Left cardiac atrium (tissue), 4 donors: ENCODE results near the gene PTPRN2. TPM values are rescaled to one million over a fixed set of nuclear protein-coding genes. Genes with fewer than 3 reads are reported as not detected.
"Not testable (repeated sequence)": the region's sequence is repeated elsewhere in the genome, so short reads cannot be mapped to it uniquely, and the experiment has no call there.

Source experiments
- ATAC-seq, 2 donors: fragments of 200-7000 bp; cut with Tn5 transposase; one replicate each; pipeline ENCODE4 v1.9.1; 2020; ENCODE audit warnings: mild to moderate bottlenecking in 2 of 2, moderate library complexity in 2 of 2
- DNase-seq: peaks from one replicate; pipeline ENCODE4 v3.0.0-alpha.2; 2020
- intact Hi-C, 2 donors: fragments of 100-400 bp; cut with DNase I; formaldehyde crosslinking; loops; one replicate each; pipeline versions ENCODE4 v1.14.1 to v1.15.1; 2022 to 2023
- total RNA-seq, 2 donors: library from RNA; stranded (reverse); fragmentation: NEBNext Ultra II Directional; extraction: Animal tissue kit (Norgen Biotek cat#: 25700); gene quantifications; one replicate each; pipeline ENCODE4 v1.2.1, GENCODE V29; 2021
- donor health status: DM: no; HTN: yes; CAD: no.
- donor health status: DM: no; HTN: yes; CAD: no; lungs with severe emphysema.
- donor health status: DM: yes; HTN: yes; CAD: no.
- donor health status: Dilated cardiomyopathy.

The PTPRN2 gene
- total RNA-seq, 2 donors from 2014 or later: 1.9 to 2.3 TPM

DNA sequence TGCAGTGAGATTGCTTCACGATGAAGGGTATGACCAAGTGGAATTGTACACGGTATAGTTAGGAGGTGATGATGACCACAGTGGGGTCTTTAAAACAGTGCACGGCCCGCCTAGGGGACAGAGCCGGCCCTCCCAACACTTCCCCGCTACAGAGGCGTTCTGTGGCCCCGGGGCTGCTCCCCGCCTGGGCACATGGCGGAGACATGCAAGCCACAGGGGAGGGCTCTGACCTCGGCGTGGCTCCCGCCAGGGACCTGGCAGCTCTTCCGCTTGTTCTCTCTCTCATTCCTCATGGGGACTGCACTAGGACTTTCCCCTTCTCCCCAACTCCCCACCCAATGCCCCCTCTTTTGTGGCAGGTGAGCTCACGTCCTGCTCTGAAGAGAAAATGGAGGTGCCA is 857.0 kb downstream of the PTPRN2 start:
- intact Hi-C loops: no loop called here
- ATAC-seq: no peak
- no peak for DNase-seq

DNA sequence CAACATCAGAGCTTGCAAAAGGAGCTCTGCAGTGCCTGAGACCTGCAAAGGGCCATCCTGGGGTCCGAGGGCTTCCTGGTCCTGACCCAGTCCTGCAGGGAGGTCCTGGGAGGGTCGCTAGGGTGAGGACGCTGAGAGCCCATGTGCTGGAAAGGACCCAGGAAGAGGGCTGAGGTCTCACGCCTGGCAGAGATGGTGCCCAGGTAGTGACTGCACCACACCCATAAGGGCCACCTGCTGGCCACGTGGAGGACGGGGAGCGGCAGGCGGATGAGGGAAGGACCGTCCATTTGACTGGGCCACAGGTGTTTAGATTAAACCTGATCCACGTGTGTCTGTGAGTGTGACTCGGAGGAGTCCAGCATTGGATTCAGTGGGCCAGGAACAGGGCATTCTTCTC is 858.1 kb downstream of the PTPRN2 start:
- intact Hi-C loops: no loop called here

DNA sequence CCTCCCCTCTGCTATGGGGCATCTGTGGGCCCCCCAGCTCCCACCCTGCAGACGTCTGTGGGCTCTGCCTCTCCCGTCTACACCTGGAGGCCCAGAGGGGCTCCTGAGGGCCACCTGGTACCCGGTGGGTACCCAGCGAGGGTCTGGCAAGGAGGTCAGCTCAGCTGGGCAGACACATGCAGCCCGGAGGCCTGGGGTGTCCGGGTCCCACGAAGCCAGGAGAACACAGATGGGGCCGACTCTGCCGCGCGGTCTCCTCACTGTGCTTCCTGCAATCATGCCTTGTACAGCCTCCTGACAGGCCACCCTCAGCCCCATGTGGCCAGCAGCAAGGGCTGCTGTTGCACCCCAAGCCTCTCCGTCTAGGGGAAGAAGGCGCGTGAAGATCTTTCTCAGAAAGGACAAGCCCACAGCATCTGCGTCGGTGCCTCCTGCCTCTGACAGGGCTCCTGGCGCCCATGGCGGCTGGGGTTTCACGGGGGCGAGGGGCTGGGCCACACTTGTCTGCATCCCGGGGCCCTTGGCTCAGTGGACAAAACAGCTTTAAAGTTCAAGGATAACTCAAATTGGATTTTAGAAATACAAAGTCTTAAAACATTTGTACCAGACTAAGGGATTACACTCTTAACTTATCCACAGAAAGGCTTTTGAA is 859.5 kb downstream of the PTPRN2 start:
- intact Hi-C loops: no loop called here
- ATAC-seq: no peak
- no peak for DNase-seq

More for the DNA sequence above, 858.1 kb downstream of the PTPRN2 start:
- no peak for DNase-seq
- ATAC-seq: no peak

DNA sequence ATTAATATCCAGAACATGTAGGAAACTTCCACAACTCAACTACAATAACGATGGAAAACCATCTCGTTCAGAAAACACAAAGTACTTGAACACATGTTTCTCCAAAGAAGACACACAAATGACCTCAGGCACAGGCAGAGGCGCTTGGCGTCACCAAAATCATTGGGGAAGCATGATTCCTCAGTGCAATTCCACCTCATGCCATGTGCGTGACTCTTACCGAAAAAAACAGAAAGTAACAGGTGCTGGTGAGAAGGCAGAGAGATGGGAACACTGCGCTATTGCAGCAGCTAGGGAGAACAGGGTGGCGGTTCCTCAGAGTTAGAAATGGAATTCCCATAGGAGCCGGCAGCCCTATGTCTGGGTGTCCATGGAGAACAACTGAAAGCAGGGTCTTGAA is 860.9 kb downstream of the PTPRN2 start:
- intact Hi-C loops: no loop called here
- ATAC-seq: no peak
- DNase-seq: no peak

DNA sequence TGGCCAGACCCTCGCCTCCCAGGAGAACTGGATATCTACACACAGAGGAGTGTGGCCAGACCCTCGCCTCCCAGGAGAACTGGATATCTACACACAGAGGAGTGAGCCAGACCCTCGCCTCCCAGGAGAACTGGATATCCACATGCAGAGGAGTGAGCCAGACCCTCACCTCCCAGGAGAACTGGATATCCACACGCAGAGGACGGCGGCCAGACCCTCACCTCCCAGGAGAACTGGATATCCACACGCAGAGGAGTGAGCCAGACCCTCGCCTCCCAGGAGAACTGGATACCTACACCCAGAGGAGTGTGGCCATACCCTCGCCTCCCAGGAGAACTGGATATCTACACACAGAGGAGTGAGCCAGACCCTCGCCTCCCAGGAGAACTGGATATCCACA is 862.3 kb downstream of the PTPRN2 start:
- DNase-seq, intact Hi-C loops, ATAC-seq: not testable (repeated sequence)

DNA sequence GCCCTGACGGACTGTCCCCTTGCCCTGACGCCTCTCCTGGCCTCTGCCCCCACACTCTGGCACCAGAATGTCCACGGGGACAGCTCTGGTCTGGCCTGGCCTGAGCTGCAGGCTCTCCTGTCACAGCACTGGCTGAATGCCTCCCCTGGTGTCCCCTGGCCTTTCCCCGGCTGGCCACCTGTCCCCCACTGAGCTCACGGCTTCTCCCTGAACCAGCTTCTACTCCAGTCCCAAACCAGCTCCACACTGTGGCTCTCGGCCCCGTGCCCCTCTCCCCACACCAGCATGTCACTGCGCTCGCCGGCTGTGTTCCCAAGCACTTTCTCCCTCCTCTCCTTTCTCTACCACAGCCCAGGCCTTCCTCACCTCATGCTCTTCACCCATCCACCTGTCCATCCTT is 864.4 kb downstream of the PTPRN2 start:
- intact Hi-C loops: no loop called here
- ATAC-seq (no peak), DNase-seq (no peak)

DNA sequence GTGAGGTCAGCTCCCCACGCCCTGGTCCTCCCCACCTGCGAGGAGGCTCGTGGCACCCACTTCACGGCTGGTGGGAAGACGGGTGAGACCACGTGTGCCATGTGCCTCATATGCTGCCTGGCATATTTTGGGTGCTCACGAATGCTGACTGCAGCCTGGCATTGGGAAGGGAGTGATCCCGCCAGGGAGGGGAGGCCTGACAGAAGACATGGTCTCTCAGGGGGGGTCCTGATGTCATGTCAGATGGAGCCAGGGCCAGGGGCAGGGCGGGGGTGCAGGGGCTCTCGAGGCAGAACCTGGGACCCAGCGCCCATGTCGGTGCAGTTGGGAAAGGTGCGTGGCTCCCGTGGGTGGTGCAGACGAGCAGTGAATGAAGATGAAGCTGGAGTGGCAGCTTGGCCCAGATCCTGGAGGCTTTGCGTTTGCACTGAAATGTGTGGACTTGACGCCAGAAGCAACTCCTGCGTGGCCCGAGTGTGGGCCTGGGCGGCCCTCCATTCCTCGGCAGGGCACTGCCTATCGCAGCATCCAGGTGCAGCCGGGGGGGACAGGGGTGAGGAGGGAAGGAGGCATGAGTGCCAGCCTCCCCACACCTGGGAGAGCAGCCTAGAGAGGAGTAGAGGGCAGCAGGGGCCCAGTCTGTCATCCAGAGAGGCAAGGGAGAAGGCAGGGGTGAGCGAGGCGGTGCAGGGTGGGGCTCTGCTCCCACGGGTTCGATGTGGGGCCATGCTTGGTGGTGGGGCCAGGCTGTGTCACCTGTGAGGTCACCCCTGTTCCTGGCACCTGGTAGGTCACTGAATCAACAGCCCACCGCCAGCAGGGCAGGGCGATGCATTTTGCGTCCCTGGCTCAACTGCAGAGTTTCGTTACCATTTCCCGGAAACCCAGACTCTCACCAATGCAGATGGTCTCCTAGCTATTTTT is 865.2 kb downstream of the PTPRN2 start:
- DNase-seq: no peak
- intact Hi-C loops: no loop called here
- no peak for ATAC-seq

DNA sequence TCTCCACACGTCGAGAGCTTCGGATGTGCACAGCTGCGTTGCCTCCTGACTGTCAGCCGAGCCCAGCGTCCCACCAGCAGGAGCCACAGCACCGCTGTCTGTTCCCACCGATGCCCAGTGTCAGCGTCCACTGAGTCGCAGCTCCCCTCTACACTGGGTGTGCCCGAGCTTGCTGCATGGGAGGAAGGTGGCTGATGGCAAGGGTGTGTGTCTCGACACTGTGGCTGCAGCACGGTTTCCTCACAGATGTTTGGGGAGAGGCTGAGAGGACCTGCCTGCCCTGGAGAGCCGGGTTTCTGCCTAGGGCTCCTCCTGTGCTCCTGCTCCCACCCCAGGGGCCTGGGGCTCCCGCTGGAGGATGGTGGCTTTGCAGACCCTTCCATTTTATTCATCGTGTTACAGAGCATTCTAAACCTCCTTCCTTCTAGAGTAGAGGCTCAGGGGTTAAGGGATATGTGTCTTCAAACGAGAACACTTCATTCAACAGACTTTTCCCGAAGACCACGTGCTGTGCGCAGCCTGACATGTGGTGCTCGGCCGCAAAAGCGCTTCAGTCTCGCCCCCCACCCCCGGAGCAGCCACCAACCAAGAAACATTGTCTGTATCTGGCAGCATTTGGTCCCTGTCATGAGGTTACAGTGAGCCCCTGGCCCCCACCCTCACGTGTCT is 866.0 kb downstream of the PTPRN2 start:
- ATAC-seq (no peak), DNase-seq (no peak)
- intact Hi-C loops: no loop called here

DNA sequence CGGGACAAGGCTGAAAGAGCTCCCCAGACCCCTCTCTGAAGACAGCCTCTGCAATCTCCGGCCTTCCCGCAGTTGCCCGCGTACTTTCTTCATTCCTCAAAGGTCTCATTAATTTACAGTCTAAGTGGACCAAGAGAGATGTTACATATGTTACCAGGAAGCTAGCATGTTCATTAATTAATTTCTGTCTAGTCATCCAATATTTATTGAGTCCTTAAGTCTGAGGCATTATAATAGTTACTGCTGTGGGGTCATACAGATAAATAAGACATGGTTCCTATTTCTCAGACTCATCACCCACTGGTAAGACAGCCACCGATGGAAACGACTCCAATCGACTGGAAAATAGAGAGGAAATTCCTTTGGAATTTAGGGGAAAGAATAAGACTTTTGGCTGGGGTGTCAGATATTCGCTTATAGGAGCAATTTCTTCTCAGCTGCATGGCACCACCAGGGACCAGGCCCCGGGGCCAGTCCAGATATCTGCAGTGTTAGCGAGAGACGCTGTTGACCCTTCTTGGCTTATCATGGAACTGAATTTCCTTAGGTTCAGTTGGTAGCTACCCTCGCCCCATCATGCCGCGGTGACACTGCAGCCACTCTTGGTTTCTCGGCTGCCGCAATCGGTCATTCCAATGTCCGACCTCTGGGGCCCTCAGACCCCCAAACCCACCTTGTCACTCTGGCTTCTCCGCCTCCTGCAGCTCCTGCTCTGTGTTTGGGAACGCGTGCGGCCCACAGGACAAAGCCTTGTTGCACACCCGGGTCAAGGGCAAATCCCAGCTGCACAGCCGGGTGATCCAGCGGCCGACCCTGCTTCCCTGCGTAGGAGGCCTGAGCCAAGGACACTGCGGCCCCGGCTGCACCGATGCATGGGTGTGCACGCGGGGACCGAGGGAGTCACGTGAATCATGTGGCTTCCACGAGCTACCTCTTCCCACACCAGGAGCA is 867.6 kb downstream of the PTPRN2 start:
- intact Hi-C loops: no loop called here
- ATAC-seq (no peak), DNase-seq (no peak)

DNA sequence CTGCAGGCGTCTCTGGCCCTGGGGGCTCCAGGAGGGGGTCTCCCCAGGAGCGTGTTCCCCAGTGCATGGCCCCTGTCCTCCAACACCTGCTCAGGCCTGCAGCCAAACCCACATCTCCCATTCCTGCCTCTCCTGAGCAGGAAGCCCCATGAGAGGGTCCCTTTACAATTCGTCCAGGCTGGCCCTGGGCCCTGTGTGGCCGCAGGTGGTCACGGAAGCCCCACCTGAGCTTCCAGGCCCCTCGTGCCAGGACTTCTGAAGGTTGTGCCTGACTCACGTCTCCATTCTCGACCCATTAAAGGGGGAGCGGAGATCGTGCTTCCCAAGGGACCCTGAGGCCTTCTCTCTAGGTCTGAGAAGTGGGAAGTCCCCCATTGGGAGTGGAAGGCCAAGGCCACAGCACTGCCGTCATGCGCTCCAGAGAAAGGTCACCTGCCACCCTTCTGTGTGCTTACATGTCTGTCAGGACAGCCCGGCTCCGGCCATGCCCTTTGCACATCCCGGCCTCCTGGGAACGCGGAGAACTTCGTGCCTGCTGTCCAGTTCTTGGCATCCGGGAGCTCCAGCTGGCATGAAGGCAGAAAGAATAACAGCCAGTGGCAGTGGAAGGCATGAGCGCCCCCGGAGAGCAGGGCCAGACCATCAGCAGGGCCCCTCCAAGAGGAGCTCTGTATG is 868.5 kb downstream of the PTPRN2 start:
- ATAC-seq (no peak), DNase-seq (no peak)
- intact Hi-C loops: no loop called here

DNA sequence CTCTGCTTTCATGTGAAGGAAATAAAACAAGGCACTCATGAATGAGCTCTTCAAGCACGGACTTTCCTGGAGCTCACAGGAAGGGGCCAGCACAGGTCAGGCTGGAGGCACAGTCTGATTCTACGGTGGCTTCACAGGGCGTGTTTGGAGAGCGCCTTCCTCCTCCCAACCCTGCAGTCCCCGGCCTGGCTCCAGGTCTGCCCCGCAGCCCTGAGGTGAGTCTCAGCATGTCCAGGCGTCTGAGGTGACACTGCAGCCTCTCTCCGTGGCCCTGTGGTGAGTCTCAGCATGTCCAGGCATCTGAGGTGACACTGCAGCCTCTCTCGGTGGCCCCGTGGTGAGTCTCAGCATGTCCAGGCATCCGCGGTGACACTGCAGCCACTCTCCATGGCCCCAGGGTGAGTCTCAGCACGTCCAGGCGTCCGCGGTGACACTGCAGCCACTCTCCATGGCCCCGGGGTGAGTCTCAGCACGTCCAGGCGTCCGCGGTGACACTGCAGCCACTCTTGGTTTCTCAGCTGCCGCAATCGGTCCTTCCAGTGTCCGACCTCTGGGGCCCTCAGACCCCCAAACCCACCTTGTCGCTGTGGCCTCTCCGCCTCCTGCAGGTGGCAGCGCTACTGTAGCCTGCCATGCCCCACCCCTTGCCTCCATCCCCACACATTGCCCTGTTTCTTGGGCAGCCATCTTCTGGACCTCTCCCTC is 869.2 kb downstream of the PTPRN2 start:
- ATAC-seq: no peak
- DNase-seq: no peak

DNA sequence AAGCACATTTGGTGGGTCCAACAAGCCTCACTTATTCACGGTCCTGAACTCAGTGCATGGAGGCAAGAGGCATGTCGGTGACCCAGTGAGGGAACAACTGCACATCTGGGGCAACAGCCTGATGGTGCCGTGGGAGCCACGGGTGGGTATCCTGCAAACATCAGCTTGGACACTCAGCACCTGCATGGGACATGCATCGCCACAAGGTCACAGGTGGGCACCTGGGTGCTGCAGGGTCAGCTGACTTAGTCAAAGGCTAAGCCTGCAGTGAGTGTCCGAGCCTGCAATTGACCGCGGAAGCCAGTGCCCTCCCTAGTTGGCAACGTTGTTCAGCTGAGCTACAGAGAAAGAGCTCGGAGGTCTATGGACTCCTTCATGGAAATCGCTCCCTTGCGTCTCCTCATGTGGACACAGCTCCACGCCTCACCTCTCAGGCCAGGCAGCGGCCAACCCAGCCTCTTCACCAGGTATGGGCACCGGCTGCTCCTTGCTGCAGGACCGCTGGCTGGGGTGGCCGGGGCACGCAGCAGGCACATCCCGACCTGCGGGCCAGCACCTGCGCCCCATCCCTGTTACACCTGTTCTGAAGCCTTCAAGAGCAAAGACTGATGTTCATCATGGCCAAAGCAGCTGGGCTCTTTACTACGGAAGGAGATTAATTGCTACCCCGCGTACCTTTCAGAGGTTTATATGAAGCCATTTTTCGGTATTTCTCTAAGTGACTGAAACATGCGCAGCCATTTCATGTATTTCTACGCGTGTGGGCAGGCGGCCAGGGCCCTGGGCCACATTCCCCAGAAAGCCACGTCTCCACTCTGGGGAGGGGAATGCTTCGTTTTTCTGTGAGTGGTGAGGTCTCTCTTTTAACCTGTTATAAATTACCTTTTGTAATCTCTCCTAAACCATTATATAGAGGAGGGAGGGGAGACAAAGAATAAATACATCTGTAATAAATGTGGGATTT is 870.1 kb downstream of the PTPRN2 start:
- intact Hi-C loops: no loop called here
- DNase-seq (no peak), ATAC-seq (no peak)

More for the DNA sequence above, 869.2 kb downstream of the PTPRN2 start:
- intact Hi-C loops: no loop called here

DNA sequence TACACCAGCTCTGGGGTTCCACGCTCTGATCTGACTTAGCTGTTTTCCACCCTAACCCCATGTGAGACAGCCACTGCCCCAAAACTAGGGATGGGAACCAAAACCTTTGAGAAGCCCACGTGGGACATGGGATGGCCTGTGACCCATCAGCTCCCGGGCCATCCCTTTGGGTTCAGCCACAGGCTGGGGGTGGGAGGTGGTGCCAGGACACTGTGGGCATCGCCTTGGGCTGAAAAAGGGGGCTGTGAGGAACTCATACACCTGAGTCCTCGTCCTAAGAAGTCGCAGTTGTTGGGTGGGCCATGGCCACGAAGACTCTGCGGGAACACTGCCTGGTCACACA is 871.7 kb downstream of the PTPRN2 start:
- intact Hi-C loops: no loop called here
- ATAC-seq (no peak), DNase-seq (no peak)

DNA sequence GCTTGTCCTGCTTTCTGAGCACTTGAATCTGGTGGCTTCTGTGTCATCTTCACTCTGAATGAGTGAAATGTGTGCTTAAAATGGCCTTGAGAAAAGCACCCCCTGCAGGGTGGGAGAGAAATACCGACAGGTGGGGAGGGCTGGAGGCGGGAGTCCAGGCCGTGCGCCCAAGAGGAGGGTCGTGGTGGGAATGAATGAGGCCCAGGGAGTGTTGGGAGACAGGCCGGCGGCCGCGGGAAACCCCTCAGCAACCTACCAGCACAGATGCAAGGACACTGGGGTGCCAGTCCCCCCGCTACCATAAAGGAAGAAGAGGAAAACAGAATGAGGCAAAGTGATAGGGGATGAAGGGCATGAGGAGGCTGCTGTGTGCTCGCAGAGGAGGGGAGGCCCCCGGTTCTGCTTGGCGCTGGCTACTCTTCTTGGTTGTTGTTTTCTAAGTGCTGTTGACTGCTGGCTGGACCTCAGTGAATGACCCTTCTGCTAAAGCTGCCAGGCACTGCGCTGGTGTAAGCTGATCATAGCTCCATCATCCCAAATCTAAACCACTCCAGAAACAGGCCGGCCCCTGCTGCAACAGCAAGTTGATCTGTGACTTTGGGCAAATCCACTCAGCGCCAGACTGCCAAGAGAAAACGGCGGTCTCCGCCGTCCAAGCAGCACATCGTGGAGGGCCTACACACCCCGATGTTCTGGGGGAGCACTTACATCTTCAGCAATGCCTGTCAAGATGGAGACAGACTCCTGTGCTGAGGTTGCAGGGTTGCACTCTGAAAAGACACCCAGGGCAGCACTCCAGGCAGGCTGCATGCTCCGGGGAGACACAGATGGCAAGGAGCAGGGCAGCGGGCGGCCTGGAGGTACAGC is 872.3 kb downstream of the PTPRN2 start:
- DNase-seq (no peak), ATAC-seq (no peak)
- intact Hi-C loops: no loop called here

DNA sequence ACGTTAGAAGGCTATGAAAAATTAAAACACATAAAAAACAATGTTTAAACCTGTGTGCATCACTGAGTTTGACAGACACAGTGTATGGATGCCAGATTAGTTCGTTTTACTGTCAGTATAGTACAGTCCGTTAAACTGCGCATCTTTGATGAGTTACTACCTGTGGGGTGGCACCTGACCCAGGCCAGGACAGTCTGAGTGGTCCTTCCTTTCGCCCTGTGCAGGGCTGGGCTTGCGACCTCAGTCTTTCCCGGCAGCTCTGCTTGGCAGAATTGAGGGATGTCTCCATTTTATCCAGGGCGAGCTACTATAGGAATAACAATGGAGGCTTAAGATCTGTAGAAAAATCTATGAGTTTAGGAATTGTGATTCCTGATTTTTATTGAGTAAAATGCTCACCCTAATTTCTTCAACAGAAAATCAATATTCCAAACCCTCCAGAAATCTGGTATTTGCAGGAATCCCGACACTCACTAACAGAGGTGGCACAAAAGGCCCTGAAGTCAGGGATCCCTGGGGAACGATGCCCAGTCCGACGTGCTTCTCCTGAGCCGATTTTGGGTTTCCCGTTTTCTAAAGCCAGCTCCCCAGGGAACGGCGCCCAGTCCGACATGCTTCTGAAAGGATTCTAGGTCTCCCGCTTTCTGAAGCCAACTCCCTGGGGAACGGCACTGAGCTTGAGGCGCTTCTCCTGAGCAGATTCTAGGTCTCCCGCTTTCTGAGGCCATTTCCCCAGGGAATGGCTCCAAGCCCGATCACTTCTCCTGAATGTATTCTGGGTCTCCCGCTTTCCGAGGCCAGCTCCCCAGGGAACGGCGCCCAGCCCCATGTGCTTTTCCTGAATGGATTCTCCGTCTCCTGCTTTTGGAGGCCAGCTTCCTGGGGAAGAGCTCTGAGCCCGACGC is 873.2 kb downstream of the PTPRN2 start:
- DNase-seq (no peak), ATAC-seq (no peak)
- intact Hi-C loops: no loop called here
